Gastrocnemius medialis (tissue), 4 donors: ENCODE data around the gene CDC42EP3. TPM values are rescaled to one million over a fixed set of nuclear protein-coding genes. Genes with fewer than 3 reads are reported as not detected.

Source experiments
- ATAC-seq, 2 donors: fragments of 150-250 bp; one replicate each; pipeline ENCODE4 v1.9.1; 2016
- DNase-seq, 2 donors: peaks; one replicate each; pipeline ENCODE4 v3.0.0-alpha.2; 2019
- H3K27ac ChIP-seq, 4 donors: fragments of 200-600 bp; sonication (generic); 1 replicate in 1 of 4; 2 replicates in 3 of 4; pipeline ENCODE4 v1.5.1; 2016 to 2018; ENCODE audit warnings: mild to moderate bottlenecking in 2 of 4, moderate library complexity in 1 of 4
- H3K27me3 ChIP-seq, 3 donors: fragments of 200-600 bp; sonication (generic) in 2 of 3; 1 replicate in 1 of 3; 2 replicates in 2 of 3; pipeline versions ENCODE4 v1.5.1 to v1.6.0; 2016 to 2019; ENCODE audit warnings: mild to moderate bottlenecking in 1 of 3, moderate library complexity in 1 of 3
- H3K36me3 ChIP-seq, 2 donors: fragments of 200-600 bp; sonication (generic) in 1 of 2; one replicate each; pipeline ENCODE4 v1.5.1; 2017 to 2018
- H3K4me1 ChIP-seq, 2 donors: fragments of 200-600 bp; sonication (generic) in 1 of 2; one replicate each; pipeline ENCODE4 v1.5.1; 2016 to 2017; ENCODE audit warnings: mild to moderate bottlenecking in 2 of 2
- H3K4me3 ChIP-seq, 4 donors: fragments of 200-600 bp; sonication (generic) in 3 of 4; 1 replicate in 1 of 4; 2 replicates in 3 of 4; pipeline ENCODE4 v1.5.1; 2016 to 2019; ENCODE audit warnings: mild to moderate bottlenecking in 2 of 4
- H3K9me3 ChIP-seq, 3 donors: fragments of 200-600 bp; sonication (generic) in 2 of 3; 1 replicate in 1 of 3; 2 replicates in 2 of 3; pipeline ENCODE4 v1.5.1; 2016 to 2019
- POLR2A ChIP-seq, 2 donors: fragments of 450-650 bp; IDR thresholded peaks; one replicate each; pipeline ENCODE4 v1.6.1; 2017; ENCODE audit warnings: antibody characterized with exemption in 2 of 2, mild to moderate bottlenecking in 2 of 2, moderate library complexity in 2 of 2
- in situ Hi-C, 4 donors: fragments of 200-750 bp; cut with MboI; loops; one replicate each; pipeline versions ENCODE4 v1.15.0 to v1.8.0; 2017; ENCODE audit warnings: low sequenced_read_pairs in 4 of 4
- intact Hi-C: fragments of 100-400 bp; cut with DNase I; formaldehyde crosslinking; loops from one replicate; pipeline ENCODE4 v1.15.1; 2023; ENCODE audit warnings: low total_unique reads
- total RNA-seq, 4 donors: library from RNA; depleted of rRNA; stranded (reverse); fragments of >200 nt; gene quantifications; one replicate each; pipeline versions ENCODE4 v1.1.0 to v1.2.3, GENCODE V29; 2016
- TF ChIP-seq, protein P1 (sequence below), 5 experiments: fragments of 450-650 bp in 3 of 5; fragments of 200-600 bp in 2 of 5; sonication (generic) in 2 of 5; IDR thresholded peaks in 4 of 5; conservative IDR thresholded peaks in 1 of 5; 1 replicate in 4 of 5; 2 replicates in 1 of 5; pipeline ENCODE4 v1.5.1; 2016 to 2019; ENCODE audit warnings: antibody characterized with exemption in 5 of 5, mild to moderate bottlenecking in 3 of 5, moderate library complexity in 3 of 5

Gene CDC42EP3
- total RNA-seq: 10 to 100 TPM; 20.0 to 90.6 (median 57.2) TPM

DNA sequence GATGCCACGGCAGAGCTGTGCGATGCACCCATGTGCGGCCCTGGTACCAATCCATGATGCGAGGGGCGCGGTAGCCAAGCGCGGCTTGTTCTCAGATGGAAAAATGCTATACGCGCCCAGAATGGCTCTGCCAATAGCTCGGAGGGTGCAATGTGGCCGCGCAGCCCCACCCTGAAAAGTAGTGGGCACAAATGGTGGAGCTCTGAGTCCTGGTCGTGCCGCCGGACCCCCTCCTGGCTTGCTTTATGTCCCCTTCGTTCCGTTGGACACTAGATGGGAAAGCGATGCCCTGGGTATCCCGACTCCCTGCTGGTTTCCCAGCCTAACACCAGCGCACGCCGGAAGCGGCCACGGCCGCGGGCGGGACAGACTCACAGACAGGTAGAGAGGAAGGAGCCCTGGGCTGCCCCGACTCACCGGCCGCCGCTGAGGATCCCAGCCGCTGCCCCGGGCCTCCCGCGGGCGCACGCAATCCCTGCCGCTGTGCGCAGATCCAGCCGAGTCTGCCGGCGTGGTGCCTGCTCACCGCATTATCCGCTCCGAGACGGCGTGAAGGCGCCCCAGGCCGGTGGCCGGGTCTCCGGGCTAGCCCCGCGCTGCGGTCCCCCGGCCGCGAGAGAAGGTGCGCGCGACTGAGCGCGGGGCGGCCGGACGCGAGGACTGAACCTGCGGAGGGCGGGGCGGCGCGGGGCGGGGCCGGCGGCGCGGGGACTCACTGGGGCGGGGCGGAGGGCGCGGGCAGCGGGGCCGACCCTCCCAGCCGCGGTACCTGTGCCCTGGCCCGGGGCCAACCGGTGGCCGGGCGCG lies at the start of gene CDC42EP3:
Gene CDC42EP3 (minus strand): TSS at position 634 of the 807 bp plus-strand sequence. CDS start 25,055 bp downstream, outside the sequence.
- peak within 1 kb of the TSS; percentile 98 to 100 (median 100) for H3K27ac ChIP-seq
- in situ Hi-C loops: loop anchor here in 1 of 4 donors (25.0 kb wide), 1 partner anchor 259 kb away; no protein-coding TSS in a partner anchor
- no peaks in the 10 kb centered on the region for H3K9me3 ChIP-seq
- peak; percentile 60 to 65 for ATAC-seq
- H3K4me3 ChIP-seq: peak within 1 kb of the TSS; percentile 81 to 99 (median 95)
- peak; percentile 91 to 94 for TF ChIP-seq POLR2A (IDR thresholded peaks at IDR 0.05)
- TF ChIP-seq, protein P1, sequence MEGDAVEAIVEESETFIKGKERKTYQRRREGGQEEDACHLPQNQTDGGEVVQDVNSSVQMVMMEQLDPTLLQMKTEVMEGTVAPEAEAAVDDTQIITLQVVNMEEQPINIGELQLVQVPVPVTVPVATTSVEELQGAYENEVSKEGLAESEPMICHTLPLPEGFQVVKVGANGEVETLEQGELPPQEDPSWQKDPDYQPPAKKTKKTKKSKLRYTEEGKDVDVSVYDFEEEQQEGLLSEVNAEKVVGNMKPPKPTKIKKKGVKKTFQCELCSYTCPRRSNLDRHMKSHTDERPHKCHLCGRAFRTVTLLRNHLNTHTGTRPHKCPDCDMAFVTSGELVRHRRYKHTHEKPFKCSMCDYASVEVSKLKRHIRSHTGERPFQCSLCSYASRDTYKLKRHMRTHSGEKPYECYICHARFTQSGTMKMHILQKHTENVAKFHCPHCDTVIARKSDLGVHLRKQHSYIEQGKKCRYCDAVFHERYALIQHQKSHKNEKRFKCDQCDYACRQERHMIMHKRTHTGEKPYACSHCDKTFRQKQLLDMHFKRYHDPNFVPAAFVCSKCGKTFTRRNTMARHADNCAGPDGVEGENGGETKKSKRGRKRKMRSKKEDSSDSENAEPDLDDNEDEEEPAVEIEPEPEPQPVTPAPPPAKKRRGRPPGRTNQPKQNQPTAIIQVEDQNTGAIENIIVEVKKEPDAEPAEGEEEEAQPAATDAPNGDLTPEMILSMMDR (IDR thresholded peaks at IDR 0.05 in 4 of 5, conservative IDR thresholded peaks at IDR 0.05 in 1 of 5): no peak
- DNase-seq: peak; percentile 52 to 56
- intact Hi-C loops: loop anchor here (1.0 to 10.0 kb wide), 5 partner anchors 16 to 166 kb away; no protein-coding TSS in a partner anchor
- H3K27me3 ChIP-seq: no peaks in the 10 kb centered on the region
- peaks cover 40 to 53% of the 10 kb centered on the region in 2 donors for H3K4me1 ChIP-seq
- H3K36me3 ChIP-seq: no peaks in the 10 kb centered on the region

DNA sequence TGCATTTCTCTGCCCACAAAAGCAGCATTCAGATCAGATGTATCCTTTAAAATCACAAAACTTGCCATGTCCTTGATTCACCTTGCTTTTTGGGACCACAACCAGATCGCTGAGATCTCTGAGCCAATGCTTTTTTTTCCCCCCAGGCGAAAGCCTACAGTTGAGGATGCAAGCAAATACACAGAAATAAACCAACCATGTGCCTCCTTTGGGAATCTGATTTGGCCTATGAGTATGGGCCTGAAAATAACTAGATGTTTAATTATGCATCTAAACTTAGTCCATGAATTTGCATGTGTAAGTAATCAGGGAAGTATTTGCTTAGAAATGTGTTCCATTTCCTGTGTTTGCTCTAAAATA lies 49.7 kb upstream of the CDC42EP3 start:
- in situ Hi-C loops: no loop called here
- no peak for DNase-seq
- H3K27me3 ChIP-seq: no peaks in the 10 kb centered on the region
- H3K9me3 ChIP-seq: no peaks in the 10 kb centered on the region
- intact Hi-C loops: no loop called here
- no peak for ATAC-seq
- no peaks in the 10 kb centered on the region for H3K36me3 ChIP-seq
- no peak overlapping the region for H3K27ac ChIP-seq
- H3K4me1 ChIP-seq: no peaks in the 10 kb centered on the region
- H3K4me3 ChIP-seq: no peak overlapping the region
- TF ChIP-seq, protein P1 (IDR thresholded peaks at IDR 0.05 in 4 of 5, conservative IDR thresholded peaks at IDR 0.05 in 1 of 5): no peak
- no peak for TF ChIP-seq POLR2A (IDR thresholded peaks at IDR 0.05)

DNA sequence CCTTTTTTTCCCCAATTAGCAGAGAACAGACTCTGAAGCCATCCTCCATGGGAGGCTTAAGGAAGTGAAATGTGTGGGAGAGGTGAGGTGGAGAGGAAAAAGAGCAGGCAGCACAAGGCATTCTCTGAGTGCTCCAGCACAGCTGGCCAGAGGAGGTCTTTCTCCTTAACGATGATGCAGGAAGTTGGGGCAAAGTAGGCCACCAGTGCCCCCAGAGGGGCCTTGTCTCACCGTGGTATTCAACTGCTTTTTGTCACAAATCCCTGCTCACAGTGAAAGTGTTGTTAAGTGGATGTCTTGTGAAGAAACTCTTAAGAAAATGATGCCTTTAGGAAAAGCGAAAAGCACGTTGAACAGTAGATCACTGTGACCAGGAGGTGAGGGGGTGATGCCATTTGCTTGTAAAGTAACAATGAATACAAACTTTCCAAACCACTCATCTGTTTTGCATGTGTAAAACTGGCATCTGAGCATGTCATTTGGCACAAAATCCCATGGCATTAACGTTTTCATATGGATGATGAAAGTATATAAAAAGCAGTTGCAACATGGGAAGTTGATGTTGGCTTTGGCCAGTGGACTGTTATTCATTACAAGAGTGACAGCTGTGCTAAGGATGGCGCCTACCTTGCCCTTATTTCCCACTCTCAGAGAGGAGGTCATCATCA lies 49.2 kb upstream of the CDC42EP3 start:
- no peaks in the 10 kb centered on the region for H3K36me3 ChIP-seq
- no peak overlapping the region for H3K27ac ChIP-seq
- H3K4me1 ChIP-seq: no peaks in the 10 kb centered on the region
- ATAC-seq (no peak), DNase-seq (no peak)
- in situ Hi-C loops: no loop called here
- H3K27me3 ChIP-seq: no peaks in the 10 kb centered on the region
- no peaks in the 10 kb centered on the region for H3K9me3 ChIP-seq
- H3K4me3 ChIP-seq: no peak overlapping the region
- intact Hi-C loops: no loop called here
- TF ChIP-seq, protein P1 (IDR thresholded peaks at IDR 0.05 in 4 of 5, conservative IDR thresholded peaks at IDR 0.05 in 1 of 5): no peak
- TF ChIP-seq POLR2A (IDR thresholded peaks at IDR 0.05): no peak

DNA sequence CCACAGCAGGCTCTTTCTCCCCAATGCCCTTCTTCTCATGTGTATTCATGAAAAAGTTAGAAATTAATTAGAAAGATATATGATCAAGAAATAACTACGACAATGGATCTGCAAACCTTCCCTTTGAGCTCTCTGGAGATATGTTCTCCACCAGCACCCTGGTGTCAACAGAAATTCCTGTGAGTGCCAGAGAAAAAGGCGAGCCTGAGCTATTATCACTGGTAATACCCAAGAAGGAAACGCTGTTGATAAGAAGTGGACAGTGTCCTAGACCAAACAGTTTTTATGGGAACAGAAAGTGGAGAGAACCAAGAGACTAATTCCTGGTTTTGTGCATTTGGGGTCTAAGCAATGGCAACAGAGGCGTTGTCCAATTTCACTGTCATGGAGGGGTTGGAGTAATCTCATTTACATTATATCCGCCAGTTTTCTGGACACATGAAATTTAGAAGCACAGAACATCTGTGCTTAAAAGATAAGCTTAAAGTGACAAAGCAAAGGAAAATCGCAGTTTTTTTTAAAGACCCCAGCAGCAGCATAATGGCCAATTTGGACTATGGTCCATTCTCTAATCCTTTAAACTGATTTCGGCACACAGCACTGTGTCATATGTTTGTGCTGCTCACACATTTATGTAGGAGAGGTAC lies 47.2 kb upstream of the CDC42EP3 start:
- Histone ChIP-seq H3K27ac (no peak overlapping the region), H3K4me1 (no peaks in the 10 kb centered on the region), H3K27me3 (no peaks in the 10 kb centered on the region), H3K36me3 (no peaks in the 10 kb centered on the region), H3K9me3 (no peaks in the 10 kb centered on the region), H3K4me3 (no peak overlapping the region)
- intact Hi-C loops (no loop called here), in situ Hi-C loops (no loop called here)
- TF ChIP-seq POLR2A (IDR thresholded peaks at IDR 0.05): no peak
- TF ChIP-seq, protein P1 (IDR thresholded peaks at IDR 0.05 in 4 of 5, conservative IDR thresholded peaks at IDR 0.05 in 1 of 5): no peak
- ATAC-seq (no peak), DNase-seq (no peak)
